B cell (primary cell): ENCODE data around the gene MAP3K2. TPM values are rescaled to one million over a fixed set of nuclear protein-coding genes. Genes with fewer than 3 reads are reported as not detected.

Source experiments
- ATAC-seq: fragments of 200-7000 bp; cut with Tn5 transposase; one replicate; pipeline ENCODE4 v1.10.0; 2021; ENCODE audit warnings: low read depth, mild to moderate bottlenecking, moderate number of reproducible peaks, moderate library complexity
- CTCF ChIA-PET: fragments of 350-600 bp; sonication (Branson Sonifier 250); formaldehyde crosslinking; loops from one replicate; lab custom pipeline; 2021; ENCODE audit warnings: antibody characterized with exemption, inconsistent platforms; lab: Charles Lee
- POLR2A ChIA-PET: fragments of 350-600 bp; sonication (Branson Sonifier 250); formaldehyde crosslinking; loops from one replicate; lab custom pipeline; 2021; ENCODE audit warnings: antibody characterized with exemption; lab: Charles Lee
- DNase-seq: peaks from one replicate; pipeline ENCODE4 v3.0.0; 2013
- H2AFZ ChIP-seq: 2 replicates; pipeline ENCODE4 v1.6.1; 2012; ENCODE audit warnings: mild to moderate bottlenecking, low read depth, low read length; ENCODE audit not compliant: insufficient read depth, poor library complexity, severe bottlenecking
- H3K27ac ChIP-seq, 2 donors: 1 replicate in 1 of 2; 2 replicates in 1 of 2; pipeline ENCODE4 v1.5.1; 2012 to 2013; ENCODE audit warnings: low read length in 2 of 2, mild to moderate bottlenecking in 2 of 2, moderate library complexity in 1 of 2
- H3K27me3 ChIP-seq, 4 experiments: fragments of 200-600 bp in 1 of 4; sonication (generic) in 1 of 4; replicated peaks in 1 of 4; 1 replicate in 2 of 4; 2 replicates in 2 of 4; pipeline versions ENCODE4 v1.6.1 to v1.7.0; 2013 to 2016; ENCODE audit warnings: low read length in 3 of 4, mild to moderate bottlenecking in 2 of 4, mixed read lengths in 1 of 4, moderate library complexity in 1 of 4; ENCODE audit not compliant: insufficient read depth in 4 of 4, control insufficient read depth in 3 of 4; ENCODE audit errors: control extremely low read depth in 1 of 4
- H3K36me3 ChIP-seq, 2 experiments: replicated peaks in 1 of 2; 1 replicate in 1 of 2; 2 replicates in 1 of 2; pipeline versions ENCODE4 v1.6.1 to v1.7.1; 2013; ENCODE audit warnings: low read length in 1 of 2; ENCODE audit not compliant: insufficient read depth in 2 of 2, control insufficient read depth in 1 of 2; ENCODE audit errors: control extremely low read depth in 1 of 2, extremely low read depth in 1 of 2
- H3K4me1 ChIP-seq, 2 donors: fragments of 200-600 bp in 1 of 2; sonication (generic) in 1 of 2; 1 replicate in 1 of 2; 2 replicates in 1 of 2; pipeline versions ENCODE4 v1.5.1 to v1.6.1; 2013 to 2017; ENCODE audit warnings: low read length in 2 of 2; ENCODE audit not compliant: control insufficient read depth in 2 of 2, insufficient read depth in 2 of 2
- H3K4me2 ChIP-seq: replicated peaks from 2 replicates; pipeline ENCODE3; 2012; ENCODE audit warnings: mild to moderate bottlenecking, low read depth, low read length; ENCODE audit not compliant: poor library complexity, severe bottlenecking
- H3K4me3 ChIP-seq, 5 experiments: fragments of 200-600 bp in 1 of 5; sonication (generic) in 1 of 5; 1 replicate in 3 of 5; 2 replicates in 2 of 5; pipeline versions ENCODE4 v1.5.1 to v1.7.0; 2011 to 2016; ENCODE audit warnings: low read length in 4 of 5, mild to moderate bottlenecking in 4 of 5, low read depth in 2 of 5, control low read depth in 1 of 5, moderate library complexity in 1 of 5; ENCODE audit not compliant: insufficient read depth in 1 of 5; ENCODE audit errors: control extremely low read depth in 1 of 5, extremely low read depth in 1 of 5
- H3K79me2 ChIP-seq: fragments of 200-600 bp; sonication (generic); one replicate; pipeline ENCODE4 v1.6.0; 2016; ENCODE audit warnings: low read length; ENCODE audit not compliant: control insufficient read depth, insufficient read depth
- H3K9ac ChIP-seq: fragments of 200-600 bp; sonication (generic); 2 replicates; pipeline ENCODE4 v1.6.1; 2017; ENCODE audit warnings: mild to moderate bottlenecking, low read length, moderate library complexity
- H3K9me3 ChIP-seq, 3 donors: one replicate each; pipeline versions ENCODE4 v1.6.1 to v1.7.1; 2013; ENCODE audit warnings: low read length in 2 of 3; ENCODE audit not compliant: control insufficient read depth in 2 of 3, insufficient read depth in 1 of 3; ENCODE audit errors: control extremely low read depth in 1 of 3
- H4K20me1 ChIP-seq: 2 replicates; pipeline ENCODE4 v1.6.0; 2012; ENCODE audit warnings: mild to moderate bottlenecking, low read length; ENCODE audit not compliant: insufficient read depth, control insufficient read depth, poor library complexity, severe bottlenecking
- H3K27ac Mint-ChIP-seq: one replicate; pipeline ENCODE4 v1.8.0; 2021; ENCODE audit warnings: mixed read lengths
- H3K27me3 Mint-ChIP-seq: one replicate; pipeline ENCODE4 v1.8.0; 2021; ENCODE audit warnings: mixed read lengths
- H3K4me1 Mint-ChIP-seq: one replicate; pipeline ENCODE4 v1.8.0; 2021; ENCODE audit warnings: mixed read lengths
- H3K4me3 Mint-ChIP-seq: one replicate; pipeline ENCODE4 v1.8.0; 2021; ENCODE audit warnings: mixed read lengths
- H3K9me3 Mint-ChIP-seq: one replicate; pipeline ENCODE4 v1.8.0; 2022; ENCODE audit warnings: mixed read lengths; ENCODE audit not compliant: insufficient read depth
- CTCF ChIP-seq: fragments of 200-600 bp; IDR thresholded peaks from one replicate; pipeline ENCODE4 v1.8.0; 2022; ENCODE audit warnings: antibody characterized with exemption, mild to moderate bottlenecking
- EZH2 ChIP-seq: IDR thresholded peaks from 2 replicates; pipeline ENCODE4 v1.6.1; 2012; ENCODE audit warnings: borderline replicate concordance, low read depth, mild to moderate bottlenecking, moderate library complexity, low read length; ENCODE audit not compliant: insufficient read depth, poor library complexity, severe bottlenecking
- WGBS: methylation state at CpG from one replicate; pipeline ENCODE4 v1.1.5; 2013; ENCODE audit warnings: missing lambda C conversion rate; ENCODE audit not compliant: insufficient coverage; 5-methylcytosine and 5-hydroxymethylcytosine counted together
- intact Hi-C: fragments of 100-400 bp; cut with micrococcal nuclease; formaldehyde crosslinking; loops from one replicate; pipeline ENCODE4 v1.10.0; 2022
- polyA plus RNA-seq: library from polyadenylated mRNA; depleted of rRNA; stranded (reverse); fragments of >200 nt; gene quantifications from 2 replicates; pipeline ENCODE4 v1.2.3, GENCODE V29; 2012
- total RNA-seq, 2 donors: library from RNA; stranded (reverse); fragments of 120-200 nt in 1 of 2; gene quantifications; 1 replicate in 1 of 2; 2 replicates in 1 of 2; pipeline versions ENCODE4 v1.2.3 to v1.2.4, GENCODE V29; 2013 to 2022

MAP3K2 gene
- total and polyA plus RNA-seq, 2 donors (not counting 1 experiment from before 2014, with no cell fraction given) = 9.9 to 118 TPM

DNA sequence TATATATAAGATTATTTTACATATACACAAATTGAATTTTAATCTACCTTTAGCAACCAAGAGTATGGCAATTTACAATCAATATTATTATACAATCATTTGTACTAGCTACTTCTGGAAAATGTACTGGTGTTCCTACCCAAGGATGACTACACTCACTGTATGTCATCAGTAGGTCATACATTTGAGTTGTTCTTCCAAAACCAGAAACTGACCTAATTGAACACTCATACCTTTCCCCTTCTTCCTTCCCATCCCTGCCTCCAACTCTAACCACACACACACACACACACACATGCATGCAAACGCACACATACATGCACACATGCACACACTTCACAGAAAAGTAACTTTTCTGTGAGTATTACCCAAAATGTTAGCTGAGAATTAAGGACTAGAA lies 85.6 kb downstream of the MAP3K2 start:
- no peak overlapping the region for H3K4me3 ChIP-seq
- H3K4me2 ChIP-seq = no peak overlapping the region
- H3K27me3 ChIP-seq = no peaks in the 10 kb centered on the region
- CTCF ChIA-PET = interaction anchor here (0.9 to 2.4 kb wide), 2 partner anchors 11 to 177 kb away, joined by 3 to 10 read pairs; no protein-coding TSS in a partner anchor
- Mint-ChIP-seq H3K9me3 (no peaks in the 10 kb centered on the region), H3K27me3 (no peaks in the 10 kb centered on the region), H3K4me3 (no peak overlapping the region), H3K27ac (no peak overlapping the region), H3K4me1 (peaks cover 12% of the 10 kb centered on the region)
- WGBS = no CpG with 5 or more reads among the region's 1 CpG
- TF ChIP-seq EZH2 (no peak), CTCF (no peak)
- no peaks in the 10 kb centered on the region for H4K20me1 ChIP-seq
- POLR2A ChIA-PET = no interaction called here
- DNase-seq (no peak), ATAC-seq (no peak)
- H3K9me3 ChIP-seq = no peaks in the 10 kb centered on the region
- H3K79me2 ChIP-seq = no peaks in the 10 kb centered on the region
- intact Hi-C loops = no loop called here
- H3K27ac ChIP-seq = no peak overlapping the region
- H3K4me1 ChIP-seq = peaks cover 0 to 3% of the 10 kb centered on the region in 2 donors
- H3K9ac ChIP-seq = no peak overlapping the region
- H3K36me3 ChIP-seq = peaks cover 8 to 10% of the 10 kb centered on the region in 2 experiments
- H2AFZ ChIP-seq = no peak overlapping the region

- Histone ChIP-seq H3K4me2 (peak within 1 kb of the TSS; percentile 91), H3K4me1 (peaks cover 5 to 22% of the 10 kb centered on the region in 2 donors), H3K4me3 (peak within 1 kb of the TSS; percentile 82 to 97 (median 88)), H2AFZ (peak within 1 kb of the TSS; percentile 100), H3K27me3 (no peaks in the 10 kb centered on the region), H4K20me1 (no peaks in the 10 kb centered on the region), H3K9me3 (no peaks in the 10 kb centered on the region), H3K27ac (peak within 1 kb of the TSS; percentile 46 to 84), H3K9ac (peak within 1 kb of the TSS; percentile 99), H3K79me2 (peaks cover 22% of the 10 kb centered on the region), H3K36me3 (peaks cover 0 to 35% of the 10 kb centered on the region in 2 experiments)
- H3K4me1 Mint-ChIP-seq = peaks cover 31% of the 10 kb centered on the region
- no peak for TF ChIP-seq EZH2
- TF ChIP-seq CTCF = no peak
- intact Hi-C loops = loop anchor here (1.0 to 10.0 kb wide), 4 partner anchors 209 to 798 kb away; partner anchors contain the start of genes IWS1, SAP130 and UGGT1
- CTCF ChIA-PET = interaction anchor here (1.0 to 2.3 kb wide), 2 partner anchors 123 to 186 kb away, joined by 3 to 16 read pairs; no protein-coding TSS in a partner anchor
- H3K27ac Mint-ChIP-seq = peak within 1 kb of the TSS; percentile 95
- no peaks in the 10 kb centered on the region for H3K9me3 Mint-ChIP-seq
- DNase-seq = peak; percentile 86
- H3K4me3 Mint-ChIP-seq = peak within 1 kb of the TSS; percentile 100
- no peaks in the 10 kb centered on the region for H3K27me3 Mint-ChIP-seq
- POLR2A ChIA-PET = interaction anchor here (0.6 to 1.3 kb wide), 4 partner anchors 12 to 96 kb away, joined by 3 to 5 read pairs (median 3); no protein-coding TSS in a partner anchor
- WGBS = under 1% methylated on average over 47 of the region's 55 CpGs
- peak; percentile 96 for ATAC-seq
These were observed 93.8 kb downstream of the MAP3K2 start, which contains the start of gene ERCC3 for GRCh38 chr2:127293748-127294562. ERCC3 (minus strand) TSS chr2:127294144; CDS start chr2:127294081, 63 bp downstream.
